Stimulated activated CD8-positive, alpha-beta memory T cell treated with anti-CD3 and anti-CD28 coated beads, Interleukin-7, amount 100 ng/mL, for 24 hours (primary cell): ENCODE results near the gene STIM1.
A peak's percentile ranks its signal among the peaks of the same experiment; 100 is the strongest.

Experiments
- DNase-seq: peaks from one replicate; pipeline ENCODE4 v3.0.0-alpha.2; 2020; ENCODE audit warnings: low read depth

STIM1 gene

GRCh38 chr11:4071325-4071724 is 215.9 kb downstream of the STIM1 start:
- no peak for DNase-seq

DNA sequence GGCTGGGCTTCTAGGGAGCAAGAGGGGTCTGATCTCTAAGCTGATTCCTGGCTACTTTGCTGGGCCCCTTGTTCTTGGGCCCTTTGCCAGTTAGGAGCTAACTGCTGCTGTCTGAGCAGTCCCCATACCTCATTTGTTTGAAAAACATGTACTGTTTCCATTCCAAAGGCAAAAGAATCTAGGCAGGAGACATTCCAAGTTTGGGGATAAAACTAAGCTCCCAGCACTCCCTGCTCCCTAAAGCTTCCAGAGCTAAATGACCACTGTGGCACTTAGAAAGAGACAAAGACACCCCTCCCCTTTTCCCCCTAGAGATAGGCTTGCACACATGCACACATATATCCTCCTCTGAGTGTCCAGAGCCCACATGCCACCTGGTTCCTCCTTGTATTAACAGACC is 216.4 kb downstream of the STIM1 start:
- no peak for DNase-seq

- DNase-seq: no peak
These were observed 217.3 kb downstream of the STIM1 start for GRCh38 chr11:4072668-4073285.

- DNase-seq: no peak
These were observed 218.8 kb downstream of the STIM1 start for GRCh38 chr11:4074266-4074665.

DNA sequence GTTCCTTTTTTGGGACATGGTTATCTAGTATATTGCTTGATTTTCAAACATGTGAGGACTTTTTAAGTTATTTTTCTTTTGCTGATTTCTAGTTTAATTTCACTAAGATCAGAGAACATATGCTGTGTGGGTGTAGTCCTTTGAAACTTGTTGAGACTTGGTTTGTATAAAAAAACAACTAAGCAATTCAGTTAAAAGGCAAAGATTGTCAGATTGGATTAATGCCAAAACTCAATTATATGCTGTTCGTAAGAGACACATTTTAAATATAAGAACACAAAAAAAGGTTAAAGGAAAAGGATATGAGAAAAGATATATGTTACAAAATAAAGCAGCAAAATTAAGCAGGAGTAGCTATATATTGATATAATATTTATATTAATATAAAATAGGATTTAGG is 221.3 kb downstream of the STIM1 start:
- DNase-seq: no peak

DNA sequence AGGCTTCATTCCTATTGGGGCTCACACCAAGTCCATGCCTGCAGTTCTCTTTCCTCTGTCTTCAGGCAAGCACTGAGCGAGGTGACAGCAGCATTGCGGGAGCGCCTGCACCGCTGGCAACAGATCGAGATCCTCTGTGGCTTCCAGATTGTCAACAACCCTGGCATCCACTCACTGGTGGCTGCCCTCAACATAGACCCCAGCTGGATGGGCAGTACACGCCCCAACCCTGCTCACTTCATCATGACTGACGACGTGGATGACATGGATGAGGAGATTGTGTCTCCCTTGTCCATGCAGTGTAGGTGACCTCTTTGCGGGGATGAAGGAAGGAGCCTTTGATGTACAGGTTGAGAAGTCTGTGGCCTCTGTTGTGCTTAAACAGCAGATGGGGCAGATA is 227.7 kb downstream of the STIM1 start:
- DNase-seq: no peak

DNA sequence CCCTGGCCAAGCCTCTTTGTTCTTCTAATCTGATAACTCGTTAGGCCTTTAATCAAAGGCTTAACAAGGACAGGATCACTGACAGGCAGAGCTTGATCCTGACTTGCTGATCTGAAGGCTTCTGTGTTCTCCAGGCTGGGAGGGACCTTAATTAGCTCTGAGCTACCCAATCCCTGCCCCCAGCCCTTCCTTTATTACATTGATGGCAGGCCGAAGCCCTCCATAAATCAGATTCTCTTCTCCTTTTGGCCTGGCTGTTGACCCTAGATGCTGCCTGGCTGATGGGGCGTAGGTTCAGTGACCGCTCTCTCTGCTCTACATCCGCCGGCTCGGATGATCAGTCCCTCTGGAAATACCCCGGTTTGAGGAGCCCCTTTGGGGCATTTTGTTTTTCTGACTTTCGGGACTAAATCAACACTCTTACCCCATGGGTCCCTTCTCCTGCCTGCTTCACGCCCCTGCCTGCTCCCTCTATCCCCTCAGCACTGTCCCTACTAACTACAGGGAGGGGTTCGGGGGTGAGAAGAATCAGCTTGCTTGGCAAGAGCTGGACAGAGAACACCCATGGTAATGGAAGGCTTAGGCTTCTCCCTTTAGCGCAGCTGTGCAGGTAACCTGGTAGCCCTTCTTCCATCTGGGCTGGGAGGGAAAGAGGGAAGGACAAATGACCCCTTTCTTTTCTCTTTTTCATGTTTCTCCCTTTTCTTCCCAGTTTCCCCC is 229.1 kb downstream of the STIM1 start:
- DNase-seq: no peak

GRCh38 chr11:4085575-4085974 is 230.1 kb downstream of the STIM1 start:
- DNase-seq: no peak

DNA sequence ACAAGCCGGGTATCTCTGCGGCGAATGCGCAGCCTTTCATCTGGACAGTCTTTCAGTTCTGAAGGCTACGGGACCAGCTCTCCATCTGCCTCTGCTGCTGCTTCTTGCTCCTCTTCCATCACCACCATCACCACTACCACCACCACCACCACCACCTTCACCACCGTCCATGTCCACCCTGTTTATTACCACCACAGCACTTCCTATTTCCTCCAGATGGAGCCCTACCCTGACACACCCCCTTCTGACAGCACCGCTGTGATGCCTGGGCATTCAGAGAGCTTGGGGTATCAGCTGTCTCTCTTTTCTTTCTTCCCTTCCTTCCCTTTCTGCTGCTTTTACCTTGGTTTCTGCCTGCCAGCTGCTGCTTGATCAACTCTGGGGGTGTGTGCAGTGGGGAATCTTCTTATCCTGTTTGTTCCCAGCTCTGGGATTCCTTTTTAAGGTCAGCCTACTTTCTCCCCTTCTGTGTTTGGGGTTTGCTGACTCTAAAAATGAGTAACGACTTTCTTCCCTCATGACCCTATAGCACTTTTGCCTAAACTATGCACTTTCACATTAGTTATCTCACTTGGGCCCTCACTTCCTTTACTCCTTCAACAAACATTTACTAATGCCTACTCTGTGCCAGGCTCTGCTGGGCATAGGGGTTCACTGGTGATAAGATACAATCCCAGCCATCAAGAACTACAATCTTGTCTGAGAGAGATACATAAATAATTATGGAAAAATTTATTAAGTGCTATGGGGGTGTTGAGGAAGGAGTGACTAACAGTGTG is 231.3 kb downstream of the STIM1 start:
- DNase-seq: no peak

- DNase-seq: no peak
These were observed 232.1 kb downstream of the STIM1 start for GRCh38 chr11:4087551-4087950.

DNA sequence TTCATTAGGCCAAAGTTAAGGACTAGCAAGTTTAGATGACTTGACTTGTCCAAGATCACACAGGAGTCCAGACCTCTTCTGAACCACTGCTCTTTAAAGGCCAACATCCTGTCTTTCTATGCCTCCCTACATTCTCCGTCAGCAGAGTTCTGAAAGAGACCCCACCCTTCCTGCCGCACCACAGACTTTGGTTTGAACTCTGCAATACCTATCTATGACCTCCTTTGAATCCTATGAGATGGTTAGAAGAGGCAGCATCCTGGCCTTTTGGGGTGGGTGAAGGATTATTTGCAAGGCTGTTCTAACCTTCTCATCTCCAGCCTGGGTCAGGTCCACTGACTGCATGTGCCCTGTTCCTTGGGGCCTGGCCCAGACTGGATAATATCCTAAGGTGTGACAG is 234.8 kb downstream of the STIM1 start:
- DNase-seq: no peak

GRCh38 chr11:4092026-4092425 is 236.6 kb downstream of the STIM1 start:
- no peak for DNase-seq

DNA sequence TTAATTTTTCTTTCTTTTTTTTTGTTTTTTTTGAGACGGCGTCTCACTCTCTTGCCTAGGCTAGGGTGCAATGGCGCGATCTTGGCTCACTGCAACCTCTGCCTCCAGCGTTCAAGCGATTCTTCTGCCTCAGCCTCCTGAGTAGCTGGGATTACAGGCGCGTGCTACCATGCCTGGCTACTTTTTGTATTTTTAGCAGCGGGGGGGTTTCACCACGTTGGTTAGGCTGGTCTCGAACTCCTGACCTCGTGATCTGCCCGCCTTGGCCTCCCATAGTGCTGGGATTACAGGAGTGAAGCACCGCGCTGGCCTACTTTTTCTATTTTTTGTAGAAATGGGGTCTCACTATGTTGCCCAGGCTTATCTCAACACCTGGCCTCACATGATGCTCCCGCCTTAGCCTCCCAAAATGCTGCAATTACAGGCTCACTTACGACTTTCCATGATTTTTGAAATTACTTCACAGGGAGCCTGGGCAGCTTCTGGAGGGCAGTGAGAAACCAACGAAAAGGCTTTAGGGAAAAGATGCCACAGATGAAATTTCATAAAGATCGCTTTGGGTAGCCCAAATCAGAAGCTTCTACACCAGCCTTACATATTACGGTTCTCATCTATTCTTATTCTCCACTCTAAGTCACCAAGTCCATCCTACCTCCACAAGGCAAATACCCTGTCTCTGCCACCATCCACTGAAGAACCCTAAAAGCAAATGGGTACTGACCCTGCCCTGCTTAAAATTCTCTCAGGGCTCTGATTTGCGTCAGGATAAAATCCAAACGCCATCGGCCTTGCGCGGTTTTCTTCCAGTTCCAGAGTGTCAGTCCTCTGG is 238.3 kb downstream of the STIM1 start:
- no peak for DNase-seq

DNA sequence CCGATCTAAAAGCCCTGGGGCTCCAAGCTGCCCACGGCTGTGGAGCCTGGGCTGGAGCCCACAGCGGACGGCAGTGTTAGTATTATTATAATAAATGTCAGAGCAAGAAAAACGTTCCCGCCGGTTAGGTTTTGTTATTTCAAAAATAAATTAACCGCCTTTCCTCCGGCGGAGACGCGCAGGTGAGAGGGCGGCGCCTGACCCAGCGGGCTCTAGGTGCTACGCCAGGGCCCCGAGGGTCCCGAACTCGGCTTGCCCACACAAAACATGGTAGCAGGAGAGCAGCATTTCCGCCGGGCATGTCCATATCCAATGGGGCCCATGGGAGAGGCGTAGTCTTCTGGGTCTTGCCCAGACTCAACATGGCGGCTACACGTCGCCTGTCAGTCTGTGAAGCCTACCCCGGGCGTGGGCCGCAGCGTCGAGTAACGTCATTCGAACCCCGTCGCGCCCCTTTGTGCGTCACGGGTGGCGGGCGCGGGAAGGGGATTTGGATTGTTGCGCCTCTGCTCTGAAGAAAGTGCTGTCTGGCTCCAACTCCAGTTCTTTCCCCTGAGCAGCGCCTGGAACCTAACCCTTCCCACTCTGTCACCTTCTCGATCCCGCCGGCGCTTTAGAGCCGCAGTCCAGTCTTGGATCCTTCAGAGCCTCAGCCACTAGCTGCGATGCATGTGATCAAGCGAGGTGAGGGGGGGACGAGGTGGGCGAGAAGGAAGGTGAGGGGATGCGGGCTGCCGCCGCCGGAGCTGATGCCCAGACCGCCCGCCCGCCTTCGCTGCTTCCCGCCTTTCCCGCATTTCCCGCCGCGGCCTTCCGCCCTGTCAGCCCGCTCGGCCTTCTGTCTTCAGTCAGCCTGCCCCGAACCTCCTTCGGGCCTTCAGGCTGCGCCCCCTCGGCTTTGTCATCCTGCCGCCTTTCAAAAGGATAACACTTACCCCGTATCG is 239.2 kb downstream of the STIM1 start, which contains the start of gene RRM1:
TSS of gene RRM1 (plus strand) at position 452 of the 944 bp plus-strand sequence. CDS start at position 666, 214 bp downstream.
- peak; percentile 93 for DNase-seq

DNA sequence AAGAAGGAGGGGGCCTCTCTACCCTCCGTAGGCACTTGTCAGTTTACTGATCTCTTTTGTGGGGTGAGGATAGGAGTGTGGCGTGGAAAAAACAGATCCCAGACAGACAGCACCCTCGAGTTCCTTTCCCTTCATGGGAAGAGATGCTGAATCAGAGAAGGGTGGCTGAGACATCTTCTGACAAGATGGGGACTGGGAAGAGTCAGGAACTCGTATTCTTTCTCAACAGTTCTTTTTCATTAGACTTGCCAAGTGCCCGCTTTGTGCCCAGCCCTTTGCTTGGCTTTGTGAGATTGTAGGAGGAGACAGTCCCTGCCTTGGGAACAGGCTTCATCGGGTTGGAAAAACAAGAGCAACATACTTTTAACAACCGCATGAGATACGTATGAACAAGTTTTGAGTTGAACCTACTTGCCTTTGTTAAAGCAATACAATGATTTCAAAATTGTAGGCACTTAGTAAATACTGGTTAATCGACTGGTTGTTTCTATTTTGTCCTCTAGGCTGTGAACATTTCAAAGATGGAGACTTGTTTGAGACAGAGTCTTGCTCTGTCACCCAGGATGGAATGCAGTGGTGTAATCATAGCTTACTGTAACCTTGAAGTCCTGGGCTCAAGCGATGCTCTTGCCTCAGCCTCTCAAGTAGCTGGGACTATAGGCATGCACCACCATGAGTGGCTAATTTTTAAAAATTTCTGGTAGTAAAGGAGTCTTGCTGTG is 240.2 kb downstream of the STIM1 start:
- DNase-seq: no peak

GRCh38 chr11:4098026-4098621 is 242.7 kb downstream of the STIM1 start:
- DNase-seq: no peak

DNA sequence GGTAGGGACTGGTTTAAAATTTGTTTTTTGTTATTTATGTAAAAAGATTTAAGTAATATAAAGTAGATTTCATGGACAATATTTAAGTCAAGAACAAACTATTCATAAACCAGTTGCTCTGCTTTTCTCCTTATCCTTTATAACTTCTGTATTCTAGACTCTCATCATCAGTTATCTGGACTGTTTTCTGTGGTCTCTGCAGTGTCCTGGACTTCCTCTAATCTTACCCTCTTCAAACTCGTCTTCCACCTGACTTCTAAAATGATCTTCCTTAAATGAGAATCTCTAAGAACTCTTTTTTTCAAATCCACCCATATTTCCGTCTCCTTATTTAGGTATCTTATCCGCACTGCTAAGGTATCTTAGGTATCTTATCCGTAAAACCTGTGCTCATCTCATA is 247.2 kb downstream of the STIM1 start:
- DNase-seq: no peak

DNA sequence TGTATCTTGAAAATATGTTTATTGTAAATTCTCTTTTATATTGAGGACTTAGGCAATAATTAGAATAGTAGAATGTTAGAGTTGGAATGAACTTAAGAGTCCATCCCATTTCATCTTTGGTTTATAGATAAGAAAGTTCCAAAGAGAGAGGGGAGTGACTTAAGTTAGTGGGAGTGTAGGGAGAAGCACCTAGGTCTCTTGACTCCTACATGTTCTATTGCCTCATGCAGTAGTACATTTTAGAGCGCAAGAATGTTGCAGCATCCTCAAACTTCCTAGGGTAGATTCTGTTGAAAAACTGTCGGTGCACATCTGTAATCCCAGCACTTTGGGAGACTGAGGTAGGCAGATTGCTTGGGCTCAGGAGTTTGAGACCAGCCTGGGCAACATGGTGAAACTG is 247.8 kb downstream of the STIM1 start:
- no peak for DNase-seq

DNA sequence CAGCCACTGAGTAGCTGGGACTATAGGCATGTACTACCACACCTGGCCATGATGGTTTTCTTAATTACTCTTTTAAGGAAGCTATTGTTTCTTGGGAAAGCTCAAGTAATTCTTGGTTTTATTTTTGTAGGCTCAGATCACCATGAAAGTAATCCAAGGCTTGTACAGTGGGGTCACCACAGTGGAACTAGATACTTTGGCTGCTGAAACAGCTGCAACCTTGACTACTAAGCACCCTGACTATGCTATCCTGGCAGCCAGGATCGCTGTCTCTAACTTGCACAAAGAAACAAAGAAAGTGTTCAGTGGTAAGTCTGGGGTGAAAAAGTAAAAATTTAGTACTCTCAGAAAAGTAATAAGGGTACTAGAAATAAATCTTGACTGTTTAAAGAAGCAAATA is 250.5 kb downstream of the STIM1 start:
- DNase-seq: no peak

- no peak for DNase-seq
These were observed 256.4 kb downstream of the STIM1 start for GRCh38 chr11:4111834-4112233.
